H1 (cell line): Measurements from ENCODE around the gene ZNF689. TPM values are rescaled to one million over a fixed set of nuclear protein-coding genes. Genes with fewer than 3 reads are reported as not detected.

Experiments
- ATF3 ChIP-seq: IDR thresholded peaks from 2 replicates; pipeline ENCODE4 v1.6.1; 2011; ENCODE audit warnings: low read depth, mild to moderate bottlenecking, low read length; ENCODE audit not compliant: insufficient read depth
- GABPA ChIP-seq: IDR thresholded peaks from 2 replicates; pipeline ENCODE4 v1.6.1; 2011; ENCODE audit warnings: mild to moderate bottlenecking, low read length, moderate library complexity, borderline replicate concordance; ENCODE audit not compliant: insufficient read depth
- SP2 ChIP-seq: IDR thresholded peaks from 2 replicates; pipeline ENCODE4 v1.6.1; 2012; ENCODE audit warnings: mild to moderate bottlenecking, low read length, inconsistent platforms
- TAF7 ChIP-seq: optimal IDR thresholded peaks from 2 replicates; pipeline ENCODE3; 2011; ENCODE audit warnings: low read depth, mild to moderate bottlenecking, inconsistent platforms, low read length, moderate library complexity, borderline replicate concordance
- polyA plus RNA-seq, 7 experiments: library from polyadenylated mRNA; depleted of rRNA in 3 of 7; stranded (reverse) in 5 of 7; unstranded in 2 of 7; fragments of >200 nt in 5 of 7; fragments of 200-250 nt in 2 of 7; gene quantifications; 1 replicate in 5 of 7; 2 replicates in 1 of 7; 4 replicates in 1 of 7; pipeline versions ENCODE4 v1.2.1 to v1.2.3, GENCODE V29; 2011 to 2013; ENCODE audit warnings: missing spikeins in 2 of 7, mixed read lengths in 2 of 7
- total RNA-seq: library from RNA; stranded (reverse); fragmentation: NEBNext Ultra II Directional; extraction: Animal tissue kit (Norgen Biotek cat#: 25700); gene quantifications from 2 replicates; pipeline ENCODE4 v1.2.1, GENCODE V29; 2021

The ZNF689 gene
- total and polyA plus RNA-seq, 2 of the 8 experiments (the other 6 are each of a cell fraction or from before 2014, with no cell fraction given), result 14.3 to 15.3 TPM

GRCh38 chr16:30654856-30655255 lies 44.7 kb upstream of the ZNF689 start (continued):
- TF ChIP-seq TAF7, result no peak
- no peak for TF ChIP-seq GABPA
- TF ChIP-seq ATF3, result no peak
- no peak for TF ChIP-seq SP2
